HCT116 (cell line): ENCODE data around the gene RPL3. TPM values are rescaled to one million over a fixed set of nuclear protein-coding genes. Genes with fewer than 3 reads are reported as not detected.

ENCODE experiments used
- ATAC-seq: fragments of 200-7000 bp; cut with Tn5 transposase; 2 replicates; pipeline ENCODE4 v1.9.1; 2020; ENCODE audit warnings: mild to moderate bottlenecking, moderate library complexity
- BruUV-seq: library from RNA; stranded (reverse); fragments of 400-500 nt; replicated peaks from 2 replicates; lab custom pipeline; 2021; lab: Mats Ljungman, UMichigan
- CTCF ChIA-PET: fragments of 300-600 bp; sonication (Branson Sonifier 250); formaldehyde crosslinking; loops from one replicate; lab custom pipeline; 2021; ENCODE audit warnings: antibody characterized with exemption; lab: Charles Lee
- POLR2A ChIA-PET: fragments of 300-600, 350-600 bp; sonication (Branson Sonifier 250); formaldehyde crosslinking; loops from one replicate; lab custom pipeline; 2021; ENCODE audit warnings: antibody characterized with exemption; lab: Charles Lee
- RAD21 ChIA-PET, 2 experiments: fragments of 300-600 bp; sonication (Branson Sonifier 250); formaldehyde crosslinking; loops; one replicate each; lab custom pipeline; 2023; ENCODE audit warnings: low total read pairs in 2 of 2; ENCODE audit not compliant: uncharacterized antibody in 2 of 2, unreplicated experiment in 2 of 2, low non-redundant PET in 1 of 2; lab: Charles Lee
- DNase-seq: peaks from one replicate; pipeline ENCODE4 v3.0.0-alpha.2; 2010; ENCODE audit warnings: low read depth, low spot score
- H2AFZ ChIP-seq: fragments of 200-600 bp; shearing (Covaris generic), sonication (generic); 2 replicates; pipeline ENCODE4 v1.6.1; 2017; ENCODE audit warnings: low read depth, mixed run types, mixed read lengths, antibody characterized with exemption, low read length; ENCODE audit not compliant: poor library complexity, severe bottlenecking
- H3K27ac ChIP-seq: 2 replicates; pipeline ENCODE4 v1.5.1; 2012; ENCODE audit warnings: low read depth, low read length
- H3K27me3 ChIP-seq: fragments of 200-600 bp; sonication (generic); 2 replicates; pipeline ENCODE4 v1.6.1; 2016; ENCODE audit warnings: mixed run types, low read length, mixed read lengths; ENCODE audit not compliant: insufficient read depth
- H3K36me3 ChIP-seq, 2 experiments: fragments of 200-500 bp in 1 of 2; fragments of 200-600 bp in 1 of 2; sonication (Bioruptor generic) in 1 of 2; sonication (generic) in 1 of 2; 2 replicates each; pipeline versions ENCODE4 v1.5.1 to v1.6.1; 2014 to 2016; ENCODE audit warnings: low read length in 2 of 2, inconsistent platforms in 1 of 2, mixed read lengths in 1 of 2, mixed run types in 1 of 2; ENCODE audit not compliant: insufficient read depth in 2 of 2, control insufficient read depth in 1 of 2
- H3K4me1 ChIP-seq, 2 experiments: fragments of 200-600 bp in 1 of 2; sonication (generic) in 1 of 2; 2 replicates each; pipeline versions ENCODE4 v1.5.1 to v1.6.1; 2012 to 2017; ENCODE audit warnings: low read length in 2 of 2, inconsistent platforms in 1 of 2, mild to moderate bottlenecking in 1 of 2, mixed read lengths in 1 of 2, mixed run types in 1 of 2, moderate library complexity in 1 of 2; ENCODE audit not compliant: insufficient read depth in 2 of 2, control insufficient read depth in 1 of 2
- H3K4me2 ChIP-seq: fragments of 200-600 bp; sonication (generic); 2 replicates; pipeline ENCODE4 v1.6.1; 2017; ENCODE audit warnings: mixed run types, low read length, mixed read lengths
- H3K4me3 ChIP-seq, 2 experiments: fragments of 200-600 bp in 1 of 2; sonication (generic) in 1 of 2; replicated peaks in 1 of 2; 2 replicates each; pipeline ENCODE4 v1.5.1; 2011 to 2016; ENCODE audit warnings: low read length in 2 of 2, control low read depth in 1 of 2, low read depth in 1 of 2, mild to moderate bottlenecking in 1 of 2, mixed read lengths in 1 of 2, mixed run types in 1 of 2
- H3K79me2 ChIP-seq: fragments of 200-600 bp; sonication (generic); 2 replicates; pipeline ENCODE4 v1.6.1; 2017; ENCODE audit warnings: mild to moderate bottlenecking, mixed run types, low read length, moderate library complexity, mixed read lengths; ENCODE audit not compliant: insufficient read depth
- H3K9ac ChIP-seq: fragments of 200-600 bp; sonication (generic); 2 replicates; pipeline ENCODE4 v1.6.1; 2016; ENCODE audit warnings: low read length, mixed read lengths
- H3K9me2 ChIP-seq: fragments of 200-600 bp; sonication (generic), shearing (Covaris generic); 2 replicates; pipeline ENCODE4 v1.6.1; 2017; ENCODE audit warnings: mixed run types, mild to moderate bottlenecking, moderate library complexity; ENCODE audit not compliant: insufficient read depth
- H3K9me3 ChIP-seq, 2 experiments: fragments of 200-500 bp in 1 of 2; fragments of 200-600 bp in 1 of 2; sonication (Bioruptor generic) in 1 of 2; sonication (generic) in 1 of 2; 2 replicates each; pipeline ENCODE4 v1.6.1; 2014 to 2017; ENCODE audit warnings: low read length in 2 of 2, mixed read lengths in 2 of 2, inconsistent platforms in 1 of 2, low read depth in 1 of 2, mild to moderate bottlenecking in 1 of 2, mixed run types in 1 of 2, moderate library complexity in 1 of 2; ENCODE audit not compliant: control insufficient read depth in 1 of 2, insufficient read depth in 1 of 2
- H4K20me1 ChIP-seq: fragments of 200-600 bp; sonication (generic), shearing (Covaris generic); 2 replicates; pipeline ENCODE4 v1.6.1; 2017; ENCODE audit warnings: mixed run types, mild to moderate bottlenecking, moderate library complexity; ENCODE audit not compliant: insufficient read depth
- ATF3 ChIP-seq: IDR thresholded peaks from 2 replicates; pipeline ENCODE4 v1.6.1; 2012
- ELF1 ChIP-seq: IDR thresholded peaks from 2 replicates; pipeline ENCODE4 v1.6.1; 2012; ENCODE audit warnings: low read depth, borderline replicate concordance
- JUND ChIP-seq: IDR thresholded peaks from 2 replicates; pipeline ENCODE4 v1.6.1; 2012
- MAX ChIP-seq: IDR thresholded peaks from 2 replicates; pipeline ENCODE4 v1.6.1; 2012
- POLR2AphosphoS5 ChIP-seq: IDR thresholded peaks from 2 replicates; pipeline ENCODE4 v1.6.1; 2011; ENCODE audit warnings: mild to moderate bottlenecking, low read depth, low read length, moderate library complexity
- RAD21 ChIP-seq: IDR thresholded peaks from 2 replicates; pipeline ENCODE4 v1.6.1; 2012; ENCODE audit warnings: low read depth, mild to moderate bottlenecking
- REST ChIP-seq: IDR thresholded peaks from 2 replicates; pipeline ENCODE4 v1.6.1; 2012; ENCODE audit warnings: low read depth
- SIN3A ChIP-seq: IDR thresholded peaks from 2 replicates; pipeline ENCODE4 v1.6.1; 2012; ENCODE audit warnings: low read depth
- SP1 ChIP-seq: IDR thresholded peaks from 2 replicates; pipeline ENCODE4 v1.6.1; 2012; ENCODE audit warnings: low read depth
- SRF ChIP-seq: IDR thresholded peaks from 2 replicates; pipeline ENCODE4 v1.6.1; 2012; ENCODE audit warnings: low read depth
- TCF7L2 ChIP-seq: IDR thresholded peaks from 2 replicates; pipeline ENCODE4 v1.7.0; 2011; ENCODE audit warnings: borderline replicate concordance, inconsistent platforms; ENCODE audit not compliant: insufficient read depth, insufficient read length; ENCODE audit errors: extremely low read depth
- ZFX ChIP-seq: fragments of 450-650 bp; IDR thresholded peaks from 2 replicates; pipeline ENCODE4 v1.6.1; 2017
- ZNF274 ChIP-seq: fragments of 200-500 bp; sonication (Bioruptor generic); IDR thresholded peaks from 2 replicates; pipeline ENCODE4 v1.6.1; 2014; ENCODE audit warnings: mild to moderate bottlenecking, low read depth, low read length, inconsistent platforms
- intact Hi-C: fragments of 100-400 bp; cut with micrococcal nuclease; formaldehyde crosslinking; loops from 2 replicates; pipeline ENCODE4 v1.10.0; 2022
- total RNA-seq: library from RNA; stranded (reverse); gene quantifications from one replicate; pipeline ENCODE4 v1.2.1, GENCODE V29; 2021; ENCODE audit not compliant: unreplicated experiment
- TF ChIP-seq, protein P1 (sequence below), 3 experiments: fragments of 200-600 bp in 1 of 3; sonication (generic) in 1 of 3; IDR thresholded peaks in 2 of 3; conservative IDR thresholded peaks in 1 of 3; 2 replicates each; pipeline ENCODE4 v1.5.1; 2012 to 2017; ENCODE audit warnings: low read depth in 2 of 3, low read length in 2 of 3, antibody characterized with exemption in 1 of 3, borderline replicate concordance in 1 of 3, control low read depth in 1 of 3, mild to moderate bottlenecking in 1 of 3, mixed read lengths in 1 of 3, mixed run types in 1 of 3, moderate library complexity in 1 of 3; ENCODE audit not compliant: insufficient read depth in 1 of 3
- TF ChIP-seq, protein P2 (sequence below): IDR thresholded peaks from 2 replicates; pipeline ENCODE4 v1.6.1; 2011; ENCODE audit warnings: mild to moderate bottlenecking, low read length, moderate library complexity; ENCODE audit not compliant: insufficient replicate concordance; ENCODE audit errors: extremely low read depth

The RPL3 gene
- total RNA-seq, 1 experiment from 2014 or later, result 2,966 TPM

DNA sequence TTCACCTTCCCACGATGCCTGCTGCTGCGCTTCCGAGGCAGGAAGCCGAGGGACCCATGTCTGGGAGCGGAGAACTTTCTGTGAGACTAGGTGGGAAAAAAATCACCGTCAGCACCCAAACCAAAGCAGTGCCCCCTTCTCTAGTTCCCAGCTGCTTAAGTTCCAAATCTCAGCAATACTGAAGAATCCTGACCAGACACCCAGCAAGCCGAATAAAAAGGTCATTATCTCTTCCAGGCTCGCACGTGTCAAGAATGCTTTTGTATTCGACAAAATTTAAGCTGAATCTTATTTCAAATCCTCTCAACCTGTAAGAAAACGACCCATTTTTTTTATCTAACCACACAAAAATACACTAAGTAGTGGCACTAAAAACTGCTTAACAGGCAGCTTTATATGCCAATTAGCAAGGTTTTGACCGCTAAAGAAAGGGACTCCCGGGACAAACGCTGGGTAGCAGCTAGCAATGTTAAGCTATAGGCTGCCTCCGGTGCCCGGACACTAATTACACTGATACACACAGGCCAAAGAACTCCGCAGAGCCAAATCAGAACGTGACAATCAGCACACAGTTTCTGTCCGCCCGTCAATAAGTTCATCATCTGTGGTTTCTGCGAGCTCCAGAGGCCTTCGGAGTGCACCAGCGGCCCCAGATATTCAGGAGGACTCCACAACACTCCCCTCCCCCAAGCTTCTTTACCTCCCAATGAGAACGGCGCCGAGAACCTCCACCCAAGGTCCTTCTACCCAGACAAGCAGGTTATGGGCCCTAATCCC is 728 bp downstream of the RPL3 start:
- H3K27ac ChIP-seq, result peak overlapping the region; percentile 100
- TF ChIP-seq TCF7L2 (no peak), REST (no peak), ATF3 (no peak), ELF1 (no peak), SRF (no peak), RAD21 (no peak), ZFX (no peak), ZNF274 (no peak), SIN3A (no peak), SP1 (no peak), MAX (no peak), POLR2AphosphoS5 (no peak), JUND (no peak)
- TF ChIP-seq, protein P1, sequence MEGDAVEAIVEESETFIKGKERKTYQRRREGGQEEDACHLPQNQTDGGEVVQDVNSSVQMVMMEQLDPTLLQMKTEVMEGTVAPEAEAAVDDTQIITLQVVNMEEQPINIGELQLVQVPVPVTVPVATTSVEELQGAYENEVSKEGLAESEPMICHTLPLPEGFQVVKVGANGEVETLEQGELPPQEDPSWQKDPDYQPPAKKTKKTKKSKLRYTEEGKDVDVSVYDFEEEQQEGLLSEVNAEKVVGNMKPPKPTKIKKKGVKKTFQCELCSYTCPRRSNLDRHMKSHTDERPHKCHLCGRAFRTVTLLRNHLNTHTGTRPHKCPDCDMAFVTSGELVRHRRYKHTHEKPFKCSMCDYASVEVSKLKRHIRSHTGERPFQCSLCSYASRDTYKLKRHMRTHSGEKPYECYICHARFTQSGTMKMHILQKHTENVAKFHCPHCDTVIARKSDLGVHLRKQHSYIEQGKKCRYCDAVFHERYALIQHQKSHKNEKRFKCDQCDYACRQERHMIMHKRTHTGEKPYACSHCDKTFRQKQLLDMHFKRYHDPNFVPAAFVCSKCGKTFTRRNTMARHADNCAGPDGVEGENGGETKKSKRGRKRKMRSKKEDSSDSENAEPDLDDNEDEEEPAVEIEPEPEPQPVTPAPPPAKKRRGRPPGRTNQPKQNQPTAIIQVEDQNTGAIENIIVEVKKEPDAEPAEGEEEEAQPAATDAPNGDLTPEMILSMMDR (IDR thresholded peaks at IDR 0.05 in 2 of 3, conservative IDR thresholded peaks at IDR 0.05 in 1 of 3; ENCODE audit: borderline replicate concordance in 1 of 3, insufficient read depth in 1 of 3, low read depth in 2 of 3, low read length in 2 of 3), result no peak
- TF ChIP-seq, protein P2, sequence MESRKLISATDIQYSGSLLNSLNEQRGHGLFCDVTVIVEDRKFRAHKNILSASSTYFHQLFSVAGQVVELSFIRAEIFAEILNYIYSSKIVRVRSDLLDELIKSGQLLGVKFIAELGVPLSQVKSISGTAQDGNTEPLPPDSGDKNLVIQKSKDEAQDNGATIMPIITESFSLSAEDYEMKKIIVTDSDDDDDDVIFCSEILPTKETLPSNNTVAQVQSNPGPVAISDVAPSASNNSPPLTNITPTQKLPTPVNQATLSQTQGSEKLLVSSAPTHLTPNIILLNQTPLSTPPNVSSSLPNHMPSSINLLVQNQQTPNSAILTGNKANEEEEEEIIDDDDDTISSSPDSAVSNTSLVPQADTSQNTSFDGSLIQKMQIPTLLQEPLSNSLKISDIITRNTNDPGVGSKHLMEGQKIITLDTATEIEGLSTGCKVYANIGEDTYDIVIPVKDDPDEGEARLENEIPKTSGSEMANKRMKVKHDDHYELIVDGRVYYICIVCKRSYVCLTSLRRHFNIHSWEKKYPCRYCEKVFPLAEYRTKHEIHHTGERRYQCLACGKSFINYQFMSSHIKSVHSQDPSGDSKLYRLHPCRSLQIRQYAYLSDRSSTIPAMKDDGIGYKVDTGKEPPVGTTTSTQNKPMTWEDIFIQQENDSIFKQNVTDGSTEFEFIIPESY, result no peak
- H3K9ac ChIP-seq, result peak overlapping the region; percentile 98
- H3K4me1 ChIP-seq, result peaks cover 38 to 56% of the 10 kb centered on the region in 2 experiments
- H3K4me3 ChIP-seq, result peak overlapping the region; percentile 86 to 99
- ATAC-seq (peak; percentile 2; the same call in 1 of the 2 replicates), DNase-seq (no peak)
- RAD21 ChIA-PET, result no interaction called here
- peaks cover 37 to 53% of the 10 kb centered on the region in 2 experiments for H3K36me3 ChIP-seq
- intact Hi-C loops, result loop anchor here (5.0 kb wide), 1 partner anchor 204 kb away; the partner anchor contains the start of gene ATF4
- H2AFZ ChIP-seq, result no peak overlapping the region
- BruUV-seq, result TSS peak; percentile 67
- CTCF ChIA-PET, result interaction anchor here (0.8 to 3.9 kb wide), 7 partner anchors 8 to 210 kb away, joined by 3 to 21 read pairs (median 3); partner anchors contain the start of gene MIEF1
- H3K27me3 ChIP-seq, result no peaks in the 10 kb centered on the region
- no peaks in the 10 kb centered on the region for H3K9me3 ChIP-seq
- H4K20me1 ChIP-seq, result peaks cover 46% of the 10 kb centered on the region; the same call in 1 of the 2 replicates
- peaks cover 57% of the 10 kb centered on the region for H3K79me2 ChIP-seq
- POLR2A ChIA-PET, result interaction anchor here (0.6 to 6.4 kb wide), 26 partner anchors 8 to 449 kb away, joined by 3 to 88 read pairs (median 8); partner anchors contain the start of genes ATF4, CBX7, MIEF1 and PDGFB
- peak overlapping the region; percentile 81 for H3K4me2 ChIP-seq
- no peaks in the 10 kb centered on the region for H3K9me2 ChIP-seq
